Astrocyte (in vitro differentiated cells and primary cell): ENCODE data around the gene ACSM6. TPM values are rescaled to one million over a fixed set of nuclear protein-coding genes. Genes with fewer than 3 reads are reported as not detected.

ENCODE experiments used
- DNase-seq: peaks from one replicate; pipeline ENCODE4 v3.0.0-alpha.2; 2010; ENCODE audit warnings: low read depth
- FAIRE-seq: peaks from 2 replicates; lab custom pipeline; 2011; peaks lifted over from hg19 to GRCh38; lab: Jason Lieb, UNC
- H2AFZ ChIP-seq: 2 replicates; pipeline ENCODE4 v1.6.0; 2012; ENCODE audit warnings: low read depth, low read length, inconsistent platforms
- H3K27ac ChIP-seq: 2 replicates; pipeline ENCODE4 v1.5.1; 2011; ENCODE audit warnings: low read depth, low read length, inconsistent platforms
- H3K27me3 ChIP-seq: 2 replicates; pipeline ENCODE4 v1.6.0; 2011; ENCODE audit warnings: low read length, inconsistent platforms; ENCODE audit not compliant: insufficient read depth
- H3K36me3 ChIP-seq: 2 replicates; pipeline ENCODE4 v1.5.1; 2011; ENCODE audit warnings: low read length, inconsistent platforms; ENCODE audit not compliant: insufficient read depth
- H3K4me1 ChIP-seq: 2 replicates; pipeline ENCODE4 v1.5.1; 2011; ENCODE audit warnings: low read length, inconsistent platforms; ENCODE audit not compliant: insufficient read depth
- H3K4me2 ChIP-seq: 2 replicates; pipeline ENCODE4 v1.6.0; 2012; ENCODE audit warnings: low read length, inconsistent platforms
- H3K4me3 ChIP-seq: 2 replicates; pipeline ENCODE4 v1.5.1; 2011; ENCODE audit warnings: low read depth, mild to moderate bottlenecking, low read length, inconsistent platforms; ENCODE audit not compliant: insufficient read depth
- H3K79me2 ChIP-seq: 2 replicates; pipeline ENCODE4 v1.6.0; 2012; ENCODE audit warnings: mild to moderate bottlenecking, low read length, inconsistent platforms; ENCODE audit not compliant: insufficient read depth
- H3K9ac ChIP-seq: 2 replicates; pipeline ENCODE4 v1.6.0; 2012; ENCODE audit warnings: mild to moderate bottlenecking, low read length, inconsistent platforms
- H3K9me3 ChIP-seq: 2 replicates; pipeline ENCODE4 v1.5.1; 2012; ENCODE audit warnings: low read depth, mild to moderate bottlenecking, low read length, inconsistent platforms; ENCODE audit not compliant: insufficient read depth
- H4K20me1 ChIP-seq: 2 replicates; pipeline ENCODE4 v1.6.0; 2012; ENCODE audit warnings: low read length, inconsistent platforms; ENCODE audit not compliant: insufficient read depth
- H3K27ac Mint-ChIP-seq: one replicate; pipeline ENCODE4 v1.8.0; 2021; ENCODE audit warnings: mild to moderate bottlenecking, mixed read lengths; ENCODE audit not compliant: unreplicated experiment
- H3K27me3 Mint-ChIP-seq: one replicate; pipeline ENCODE4 v1.8.0; 2021; ENCODE audit warnings: low read depth, mixed read lengths; ENCODE audit not compliant: unreplicated experiment
- H3K36me3 Mint-ChIP-seq: one replicate; pipeline ENCODE4 v1.8.0; 2021; ENCODE audit warnings: low read depth, mixed read lengths; ENCODE audit not compliant: unreplicated experiment
- H3K4me1 Mint-ChIP-seq: one replicate; pipeline ENCODE4 v1.8.0; 2021; ENCODE audit warnings: low read depth, mixed read lengths; ENCODE audit not compliant: unreplicated experiment
- H3K4me3 Mint-ChIP-seq: one replicate; pipeline ENCODE4 v1.8.0; 2021; ENCODE audit warnings: mild to moderate bottlenecking, moderate library complexity, mixed read lengths; ENCODE audit not compliant: unreplicated experiment
- H3K9me3 Mint-ChIP-seq: one replicate; pipeline ENCODE4 v1.8.0; 2021; ENCODE audit warnings: mild to moderate bottlenecking, mixed read lengths; ENCODE audit not compliant: unreplicated experiment
- EZH2 ChIP-seq: IDR thresholded peaks from 2 replicates; pipeline ENCODE4 v1.6.1; 2012; ENCODE audit warnings: mild to moderate bottlenecking, low read length, inconsistent platforms; ENCODE audit not compliant: insufficient read depth
- total RNA-seq: library from RNA; stranded (reverse); gene quantifications from 2 replicates; pipeline ENCODE4 v1.2.1, GENCODE V29; 2021
- TF ChIP-seq, protein P1 (sequence below): IDR thresholded peaks from 2 replicates; pipeline ENCODE4 v1.5.1; 2011; ENCODE audit warnings: low read depth, mild to moderate bottlenecking, inconsistent platforms, low read length, moderate library complexity; ENCODE audit not compliant: insufficient read depth

Gene ACSM6
- total RNA-seq, 1 donor from 2014 or later = not detected

GRCh38 chr10:95187617-95188016, 6.4 kb upstream of the ACSM6 start:
- Histone ChIP-seq H3K9me3 (no peaks in the 10 kb centered on the region), H2AFZ (no peak overlapping the region), H4K20me1 (no peaks in the 10 kb centered on the region), H3K9ac (no peak overlapping the region), H3K27me3 (no peaks in the 10 kb centered on the region), H3K4me3 (no peak overlapping the region), H3K36me3 (no peaks in the 10 kb centered on the region), H3K27ac (no peak overlapping the region), H3K79me2 (no peaks in the 10 kb centered on the region), H3K4me1 (no peaks in the 10 kb centered on the region), H3K4me2 (no peak overlapping the region)
- no peak for DNase-seq
- Mint-ChIP-seq H3K27ac (no peak overlapping the region), H3K9me3 (no peaks in the 10 kb centered on the region), H3K4me3 (no peak overlapping the region), H3K36me3 (no peaks in the 10 kb centered on the region), H3K4me1 (peaks cover 3% of the 10 kb centered on the region), H3K27me3 (no peaks in the 10 kb centered on the region)
- FAIRE-seq = no peak
- TF ChIP-seq EZH2 = no peak
- TF ChIP-seq, protein P1, sequence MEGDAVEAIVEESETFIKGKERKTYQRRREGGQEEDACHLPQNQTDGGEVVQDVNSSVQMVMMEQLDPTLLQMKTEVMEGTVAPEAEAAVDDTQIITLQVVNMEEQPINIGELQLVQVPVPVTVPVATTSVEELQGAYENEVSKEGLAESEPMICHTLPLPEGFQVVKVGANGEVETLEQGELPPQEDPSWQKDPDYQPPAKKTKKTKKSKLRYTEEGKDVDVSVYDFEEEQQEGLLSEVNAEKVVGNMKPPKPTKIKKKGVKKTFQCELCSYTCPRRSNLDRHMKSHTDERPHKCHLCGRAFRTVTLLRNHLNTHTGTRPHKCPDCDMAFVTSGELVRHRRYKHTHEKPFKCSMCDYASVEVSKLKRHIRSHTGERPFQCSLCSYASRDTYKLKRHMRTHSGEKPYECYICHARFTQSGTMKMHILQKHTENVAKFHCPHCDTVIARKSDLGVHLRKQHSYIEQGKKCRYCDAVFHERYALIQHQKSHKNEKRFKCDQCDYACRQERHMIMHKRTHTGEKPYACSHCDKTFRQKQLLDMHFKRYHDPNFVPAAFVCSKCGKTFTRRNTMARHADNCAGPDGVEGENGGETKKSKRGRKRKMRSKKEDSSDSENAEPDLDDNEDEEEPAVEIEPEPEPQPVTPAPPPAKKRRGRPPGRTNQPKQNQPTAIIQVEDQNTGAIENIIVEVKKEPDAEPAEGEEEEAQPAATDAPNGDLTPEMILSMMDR = no peak

DNA sequence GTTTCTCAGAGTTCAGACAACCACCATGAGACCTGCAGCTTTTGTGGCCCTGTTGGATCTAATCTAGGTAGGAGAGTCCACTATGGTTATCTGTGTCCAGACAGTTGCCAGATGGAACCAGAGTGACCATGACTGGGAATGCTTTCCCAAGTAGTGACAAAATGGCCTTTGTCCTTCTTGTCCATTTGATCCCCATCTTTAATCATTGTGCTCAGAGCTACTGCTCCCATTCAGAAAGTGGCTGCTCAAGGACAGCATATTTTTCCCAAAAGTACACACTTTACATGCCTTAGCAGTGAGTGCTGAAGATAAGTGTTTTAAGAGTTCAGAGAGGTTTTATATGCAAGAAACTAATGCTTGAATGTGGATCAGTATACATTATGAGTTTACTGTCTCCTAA, 5.4 kb upstream of the ACSM6 start:
- Histone ChIP-seq H3K36me3 (no peaks in the 10 kb centered on the region), H3K9ac (no peak overlapping the region), H3K4me1 (no peaks in the 10 kb centered on the region), H3K27me3 (no peaks in the 10 kb centered on the region), H3K9me3 (no peaks in the 10 kb centered on the region), H3K4me3 (no peak overlapping the region), H3K79me2 (no peaks in the 10 kb centered on the region), H4K20me1 (no peaks in the 10 kb centered on the region), H3K27ac (no peak overlapping the region), H2AFZ (no peak overlapping the region), H3K4me2 (no peak overlapping the region)
- Mint-ChIP-seq H3K9me3 (no peaks in the 10 kb centered on the region), H3K4me1 (peaks cover 2% of the 10 kb centered on the region), H3K27ac (no peak overlapping the region), H3K27me3 (no peaks in the 10 kb centered on the region), H3K4me3 (no peak overlapping the region), H3K36me3 (no peaks in the 10 kb centered on the region)
- no peak for TF ChIP-seq EZH2
- TF ChIP-seq, protein P1 = no peak
- DNase-seq (no peak), FAIRE-seq (no peak)

DNA sequence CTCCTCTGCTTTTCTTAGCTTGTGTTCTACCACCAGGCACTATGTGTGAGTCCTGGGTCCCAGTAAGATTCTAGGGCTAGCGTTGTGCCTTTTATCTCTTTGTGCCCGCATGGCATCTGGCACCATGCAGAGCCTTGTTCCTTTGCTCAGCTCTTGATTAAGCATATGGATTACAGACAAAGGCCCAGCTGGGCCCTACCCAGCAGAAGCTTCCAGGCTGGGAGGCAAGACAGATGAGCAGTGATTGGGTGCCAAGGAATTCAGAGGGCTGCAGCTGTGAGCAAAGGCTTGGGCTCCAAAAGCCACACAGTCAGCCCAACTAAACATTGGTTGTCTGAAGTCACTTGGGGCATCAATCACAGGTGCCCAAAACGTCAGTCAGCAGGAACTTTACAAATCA, 2.0 kb downstream of the ACSM6 start:
- no peak overlapping the region for H3K27ac ChIP-seq
- TF ChIP-seq EZH2 = no peak
- TF ChIP-seq, protein P1 = no peak
- H3K4me3 ChIP-seq = no peak overlapping the region
- no peaks in the 10 kb centered on the region for H3K4me1 ChIP-seq
- no peaks in the 10 kb centered on the region for H3K36me3 Mint-ChIP-seq
- no peaks in the 10 kb centered on the region for H3K27me3 Mint-ChIP-seq
- no peaks in the 10 kb centered on the region for H3K79me2 ChIP-seq
- H2AFZ ChIP-seq = no peak overlapping the region
- FAIRE-seq (no peak), DNase-seq (peak; percentile 39)
- H3K4me3 Mint-ChIP-seq = no peak overlapping the region
- H4K20me1 ChIP-seq = no peaks in the 10 kb centered on the region
- H3K9ac ChIP-seq = no peak overlapping the region
- H3K9me3 Mint-ChIP-seq = no peaks in the 10 kb centered on the region
- no peak overlapping the region for H3K27ac Mint-ChIP-seq
- H3K27me3 ChIP-seq = no peaks in the 10 kb centered on the region
- H3K4me2 ChIP-seq = no peak overlapping the region
- no peaks in the 10 kb centered on the region for H3K9me3 ChIP-seq
- peaks cover 13% of the 10 kb centered on the region for H3K4me1 Mint-ChIP-seq
- no peaks in the 10 kb centered on the region for H3K36me3 ChIP-seq
